LoVo (cell line): ENCODE data around the gene PNPLA5.
"Not testable (repeated sequence)": the region's sequence is repeated elsewhere in the genome, so short reads cannot be mapped to it uniquely, and the experiment has no call there.

Source experiments
- DNase-seq: peaks from one replicate; pipeline ENCODE4 v3.0.0-alpha.2; 2016; ENCODE audit warnings: low spot score

PNPLA5 gene

DNA sequence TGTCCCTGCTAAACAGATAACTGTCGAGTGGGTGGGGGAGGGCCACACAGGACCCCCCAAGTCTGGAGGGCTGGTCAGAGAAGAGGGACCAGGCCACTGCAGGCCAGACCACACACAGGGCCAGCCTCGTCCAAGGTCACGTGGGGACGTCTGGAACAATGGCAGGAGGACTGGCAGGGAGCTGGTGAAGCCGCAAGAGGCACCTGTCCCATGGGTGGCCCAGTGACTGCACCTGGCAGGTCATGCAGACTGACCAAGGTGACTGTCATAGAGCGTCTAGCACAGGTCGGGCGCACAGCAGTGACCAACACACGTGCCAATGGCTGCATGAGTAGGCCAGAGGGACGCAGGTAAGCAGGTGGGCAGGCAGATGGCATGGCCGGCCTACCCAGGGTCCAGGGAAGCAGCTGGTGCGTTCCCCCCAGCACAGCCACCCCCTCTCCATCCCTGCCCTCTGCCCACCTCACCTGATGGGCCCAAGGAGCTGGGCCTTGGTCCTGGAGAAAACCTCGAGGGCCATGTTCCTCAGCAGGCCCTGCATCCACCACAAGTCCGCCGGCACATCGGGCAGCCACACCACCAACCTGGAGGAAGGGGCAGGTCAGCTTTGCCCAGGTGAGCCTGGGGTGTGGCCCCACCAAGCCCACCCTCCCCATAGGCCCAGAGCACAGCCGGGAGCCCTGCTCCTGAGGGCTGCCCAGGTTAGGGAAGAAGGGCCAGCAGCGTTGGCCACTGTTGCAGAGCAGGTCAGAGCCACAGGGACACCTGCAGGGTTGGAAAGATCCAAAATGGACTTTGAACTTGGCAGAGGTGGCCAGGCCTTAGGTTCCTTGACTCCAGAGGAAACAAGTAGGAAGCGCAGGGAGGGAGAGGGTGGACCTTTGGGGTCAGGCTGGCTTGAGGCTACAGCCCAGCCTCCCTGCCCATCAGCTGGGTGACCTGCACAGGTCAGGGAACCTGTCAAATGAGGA is 10.4 kb downstream of the PNPLA5 start:
- DNase-seq: no peak

DNA sequence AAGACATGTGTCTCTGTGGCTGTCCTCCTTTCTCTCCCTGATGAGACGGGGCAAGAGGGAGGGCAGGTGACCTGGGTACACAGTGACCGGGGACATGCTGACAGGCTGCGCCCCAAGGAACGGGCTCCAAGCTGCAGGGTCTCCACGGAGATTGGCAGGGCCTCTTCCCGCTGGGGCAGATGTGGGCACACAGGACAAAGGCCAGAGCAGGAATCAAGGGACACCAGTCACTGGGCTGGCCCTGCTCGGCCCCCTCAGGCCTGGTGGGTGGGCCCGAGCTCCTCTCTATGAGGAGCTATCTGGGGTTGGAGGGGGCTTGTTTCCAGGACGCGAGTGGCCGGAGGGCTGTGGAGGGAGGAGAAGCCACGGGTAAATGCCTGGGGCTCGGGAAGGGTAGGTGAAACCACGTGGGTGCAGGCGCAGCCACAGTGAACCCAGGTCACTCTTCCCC is 11.2 kb downstream of the PNPLA5 start:
- DNase-seq: no peak

DNA sequence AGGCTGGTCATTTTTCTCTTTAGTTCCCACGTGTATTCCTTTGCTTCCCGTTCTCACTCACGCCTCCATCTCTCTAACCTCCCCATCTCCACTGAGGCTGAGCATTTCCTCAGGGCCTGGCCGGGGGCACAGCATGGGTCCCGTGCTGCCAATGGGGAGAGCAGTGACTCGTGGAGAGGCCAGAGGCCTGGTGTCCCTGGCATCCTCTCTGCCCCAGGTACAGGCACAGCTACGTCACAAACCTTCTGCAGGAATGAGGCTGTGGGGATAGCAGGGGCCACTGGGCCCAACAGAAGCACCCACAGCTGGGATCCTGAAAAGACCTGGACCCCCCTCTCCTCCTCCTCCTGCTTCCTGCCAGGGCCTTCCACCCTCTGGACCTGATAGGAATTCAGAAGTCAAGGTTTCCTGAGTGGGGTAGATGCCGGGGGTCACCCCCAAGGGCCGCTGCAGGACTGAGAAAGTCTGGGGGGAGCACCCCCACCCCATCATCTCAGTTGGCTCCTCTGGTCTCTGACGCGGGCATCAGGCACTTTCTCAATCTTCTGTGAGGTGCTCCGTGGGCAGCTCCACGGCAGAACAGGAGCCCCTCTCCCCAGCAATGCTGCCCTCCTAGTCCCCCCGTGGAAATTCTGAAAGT is 11.8 kb downstream of the PNPLA5 start:
- DNase-seq: no peak

DNA sequence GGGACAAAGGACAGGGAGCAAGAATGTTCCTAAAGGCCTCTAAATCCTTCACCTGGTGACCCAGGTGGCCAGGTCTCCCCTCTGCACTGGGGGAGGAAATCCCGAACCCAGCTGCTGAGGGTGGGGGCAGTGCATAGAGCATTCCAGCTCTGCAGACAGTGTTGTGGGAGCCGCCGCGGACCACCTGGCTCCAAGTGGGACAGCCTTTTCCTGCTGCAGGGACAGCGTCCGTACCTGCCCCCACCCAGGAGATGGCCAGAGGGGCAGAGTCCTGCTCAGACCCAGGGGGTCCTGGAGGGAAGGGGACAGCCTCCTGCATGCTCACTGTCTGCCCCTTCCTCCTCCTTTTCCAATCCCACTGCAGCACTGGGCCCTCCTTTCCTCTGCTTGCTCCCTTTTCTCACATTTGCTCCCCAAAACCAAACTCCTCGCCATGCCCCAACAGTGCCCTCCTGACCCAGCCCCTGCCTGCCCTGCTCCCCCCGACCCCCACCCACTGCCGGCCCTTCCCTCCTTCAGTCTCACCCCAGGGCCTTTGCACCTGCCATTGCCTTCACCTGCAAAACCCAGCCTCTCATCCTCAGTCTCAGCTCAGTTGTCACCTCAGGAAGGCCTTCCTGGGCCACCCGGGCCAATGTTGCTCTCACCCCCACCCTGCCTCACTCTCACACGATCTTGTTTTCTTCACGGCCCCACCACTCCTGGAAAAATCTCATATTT is 12.8 kb downstream of the PNPLA5 start:
- no peak for DNase-seq

DNA sequence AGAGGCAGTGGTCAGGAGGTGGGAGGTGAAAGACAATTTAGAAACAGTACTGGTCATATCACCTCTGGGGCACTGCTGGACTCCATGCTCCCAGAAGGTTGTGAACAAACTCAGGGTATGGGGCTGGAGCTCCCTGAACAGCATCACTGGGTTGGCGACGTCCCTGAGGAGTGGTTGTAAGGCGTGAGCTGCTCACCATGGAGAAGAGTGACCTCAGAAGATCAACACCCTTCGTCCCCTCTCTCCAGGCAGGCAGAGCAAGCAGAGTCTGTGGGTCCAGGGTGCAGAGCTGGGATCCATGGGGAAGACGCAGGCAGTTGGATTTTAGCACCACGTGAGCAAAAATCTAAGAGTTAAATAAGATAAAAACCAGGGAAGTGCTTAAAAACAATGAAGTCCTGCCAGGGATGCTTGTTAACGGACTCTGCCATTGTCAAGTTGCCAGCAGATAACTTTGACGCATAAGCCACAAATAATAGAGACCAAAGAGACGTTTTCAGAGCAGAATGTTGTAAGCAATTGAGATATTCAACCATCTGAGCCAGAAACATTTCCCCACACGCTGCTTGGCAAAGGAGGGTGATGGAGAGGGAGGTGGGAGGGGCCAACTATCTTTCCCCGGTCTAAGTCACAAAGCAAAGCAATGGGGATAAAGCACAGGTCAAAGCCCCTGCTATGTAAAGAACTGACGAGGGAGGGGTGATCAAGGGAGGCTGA is 13.6 kb downstream of the PNPLA5 start:
- no peak for DNase-seq

GRCh38 chr22:43876866-43877509 is 14.8 kb downstream of the PNPLA5 start:
- DNase-seq: no peak

DNA sequence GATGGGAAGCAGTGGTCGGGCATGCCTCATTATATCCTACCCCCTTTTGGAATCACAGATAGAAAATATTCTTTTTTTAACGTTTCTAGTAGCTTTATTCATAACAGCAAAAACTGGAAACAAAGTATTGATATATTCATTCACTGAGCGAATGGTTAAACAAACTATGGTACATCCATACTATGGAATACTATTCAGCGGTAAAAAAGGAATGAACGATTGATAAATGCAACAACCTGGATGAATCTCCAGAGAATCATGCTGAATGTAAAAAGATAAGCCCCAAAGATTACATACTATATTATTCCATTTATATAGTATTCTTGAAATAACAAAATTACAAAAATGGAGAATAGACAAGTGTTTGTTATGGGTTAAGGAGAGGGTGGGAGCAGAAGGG is 22.0 kb downstream of the PNPLA5 start:
- DNase-seq: no peak

DNA sequence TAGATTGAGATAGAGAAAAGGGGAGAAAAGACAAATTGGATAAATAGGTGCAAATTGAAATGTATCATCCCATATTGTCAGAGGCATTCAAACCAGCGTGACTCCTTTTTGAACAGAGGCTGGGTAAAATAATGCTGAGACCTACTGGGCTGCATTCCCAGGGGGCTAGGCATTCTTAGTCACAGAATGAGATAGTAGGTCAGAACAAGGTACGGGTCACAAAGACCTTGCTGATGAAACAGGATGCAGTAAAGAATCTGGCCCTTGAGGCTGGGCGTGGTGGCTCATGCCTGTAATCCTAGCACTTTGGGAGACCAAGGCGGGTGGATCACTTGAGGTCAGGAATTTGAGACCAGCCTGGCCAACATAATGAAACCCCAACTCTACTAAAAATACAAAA is 22.8 kb downstream of the PNPLA5 start:
- DNase-seq: not testable (repeated sequence)

- peak; percentile 65 for DNase-seq
These were observed 23.8 kb downstream of the PNPLA5 start for GRCh38 chr22:43867839-43868635.

- DNase-seq: no peak
These were observed 29.0 kb downstream of the PNPLA5 start for GRCh38 chr22:43862882-43863202.

DNA sequence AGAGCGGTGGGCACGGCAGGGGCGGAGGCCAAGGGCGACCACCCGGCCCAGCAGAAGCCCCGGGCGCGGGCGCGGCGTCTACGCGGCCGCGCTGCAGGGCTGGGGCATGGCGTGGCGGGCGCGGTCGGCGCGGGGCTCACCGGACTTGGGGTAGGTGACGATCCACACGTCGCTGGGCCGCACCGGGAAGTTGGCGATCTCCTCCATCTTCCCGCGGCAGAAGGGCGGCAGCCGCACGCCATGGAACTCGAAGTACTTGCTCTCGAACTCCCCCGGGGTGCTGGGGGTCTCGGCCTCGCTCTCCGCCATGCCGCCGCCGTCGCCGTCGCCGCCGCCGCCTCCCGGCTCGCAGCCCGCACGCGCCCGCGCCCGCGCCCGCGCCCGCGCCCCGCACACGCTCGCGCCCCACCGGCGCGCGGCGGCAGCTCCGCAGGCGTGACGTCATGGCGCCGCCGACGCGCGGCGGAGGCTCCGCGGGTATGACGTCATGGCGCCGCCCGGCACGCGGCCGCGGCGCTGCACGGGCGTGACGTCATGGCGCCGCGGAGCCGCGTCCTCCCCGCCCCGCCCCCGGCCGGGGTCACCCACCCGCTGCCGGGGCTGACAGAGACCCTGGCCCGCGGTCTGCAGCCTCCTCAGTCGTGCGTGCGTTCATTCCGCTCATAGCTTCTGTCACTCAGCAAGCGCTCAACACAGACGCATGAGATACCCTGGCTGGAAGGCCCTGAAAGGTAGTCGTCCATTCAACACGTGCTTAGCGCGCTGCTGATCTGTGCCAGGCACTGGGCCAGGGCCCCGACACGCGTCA is 29.5 kb downstream of the PNPLA5 start, which contains the start of gene SULT4A1:
TSS of gene SULT4A1 (minus strand) at position 440 of the 808 bp plus-strand sequence. CDS start at position 309, 131 bp downstream.
- no peak for DNase-seq

GRCh38 chr22:43861529-43861928 is 30.3 kb downstream of the PNPLA5 start:
- no peak for DNase-seq

DNA sequence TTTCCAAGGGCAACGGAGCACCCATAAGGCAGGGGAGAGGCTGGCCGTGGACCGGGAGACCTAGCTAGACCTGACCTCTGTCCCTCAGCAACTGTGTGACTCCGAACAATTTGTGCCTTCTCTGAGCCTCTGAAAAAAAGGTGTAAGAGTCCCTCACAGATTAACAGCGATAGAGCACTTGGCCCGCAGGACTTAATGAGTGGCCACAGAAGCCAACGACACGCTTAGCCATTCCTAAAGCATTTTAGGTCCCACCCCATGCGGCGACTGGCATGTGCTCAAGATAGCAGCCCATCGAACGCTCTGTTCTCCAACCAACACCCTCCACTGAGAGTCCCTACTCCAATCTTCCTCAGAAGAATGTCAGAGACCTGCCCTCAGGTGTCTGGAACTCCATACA is 31.0 kb downstream of the PNPLA5 start:
- DNase-seq: no peak

GRCh38 chr22:43860126-43860525 is 31.7 kb downstream of the PNPLA5 start:
- DNase-seq: no peak

- no peak for DNase-seq
These were observed 32.2 kb downstream of the PNPLA5 start for GRCh38 chr22:43859621-43860020.

- no peak for DNase-seq
These were observed 32.6 kb downstream of the PNPLA5 start for GRCh38 chr22:43859176-43859575.

DNA sequence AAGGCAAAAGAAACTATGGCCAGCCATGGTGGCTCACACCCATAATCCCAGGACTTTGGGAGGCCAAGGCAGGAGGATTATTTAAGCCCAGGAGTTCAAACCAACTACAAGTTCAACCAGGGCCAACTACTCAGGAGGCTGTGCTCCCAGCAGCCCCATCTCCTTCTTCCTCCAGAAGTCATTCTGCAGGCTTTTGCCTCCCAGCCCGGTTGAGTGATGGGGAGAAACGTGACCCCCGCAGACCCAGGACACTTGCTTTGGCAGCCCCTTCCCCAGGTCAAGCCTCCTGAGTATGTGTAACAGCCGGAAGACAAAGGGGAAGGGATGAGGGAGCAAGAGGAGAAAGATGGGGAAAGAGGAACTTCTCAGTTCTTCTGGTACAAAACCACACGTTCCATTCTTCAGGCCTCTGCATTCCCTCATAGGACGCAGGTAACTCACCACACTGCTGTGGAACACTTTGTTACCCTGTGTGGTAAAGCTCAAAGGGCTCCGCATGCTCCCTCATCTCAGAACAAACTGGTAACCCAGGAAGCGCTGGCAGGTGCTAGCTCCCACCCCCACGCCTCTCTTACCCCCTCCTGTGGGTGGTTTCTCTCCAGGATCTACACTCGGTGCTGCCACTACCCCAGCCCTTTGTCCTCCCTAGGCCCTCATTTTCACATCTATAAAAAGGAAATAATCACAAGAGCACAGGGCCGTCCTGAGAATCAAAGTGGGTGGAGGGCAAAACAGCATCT is 33.5 kb downstream of the PNPLA5 start:
- no peak for DNase-seq

GRCh38 chr22:43857367-43857766 is 34.4 kb downstream of the PNPLA5 start:
- no peak for DNase-seq

- no peak for DNase-seq
These were observed 36.4 kb downstream of the PNPLA5 start for GRCh38 chr22:43855431-43855830.
